NOMO-1 (cell line): Measurements from ENCODE around the gene SPOP.
"Not testable (repeated sequence)": the region's sequence is repeated elsewhere in the genome, so short reads cannot be mapped to it uniquely, and the experiment has no call there.

Experiments
- DNase-seq, 2 experiments: peaks; one replicate each; lab custom pipeline; 2025; ENCODE audit not compliant: unreplicated experiment in 2 of 2; lab: John Stamatoyannopoulos, UW

The SPOP gene

GRCh38 chr17:49554694-49555494 is 123.0 kb downstream of the SPOP start:
- no peak for DNase-seq

GRCh38 chr17:49553676-49554335 is 124.1 kb downstream of the SPOP start:
- peak; percentile 51 to 53 for DNase-seq

DNA sequence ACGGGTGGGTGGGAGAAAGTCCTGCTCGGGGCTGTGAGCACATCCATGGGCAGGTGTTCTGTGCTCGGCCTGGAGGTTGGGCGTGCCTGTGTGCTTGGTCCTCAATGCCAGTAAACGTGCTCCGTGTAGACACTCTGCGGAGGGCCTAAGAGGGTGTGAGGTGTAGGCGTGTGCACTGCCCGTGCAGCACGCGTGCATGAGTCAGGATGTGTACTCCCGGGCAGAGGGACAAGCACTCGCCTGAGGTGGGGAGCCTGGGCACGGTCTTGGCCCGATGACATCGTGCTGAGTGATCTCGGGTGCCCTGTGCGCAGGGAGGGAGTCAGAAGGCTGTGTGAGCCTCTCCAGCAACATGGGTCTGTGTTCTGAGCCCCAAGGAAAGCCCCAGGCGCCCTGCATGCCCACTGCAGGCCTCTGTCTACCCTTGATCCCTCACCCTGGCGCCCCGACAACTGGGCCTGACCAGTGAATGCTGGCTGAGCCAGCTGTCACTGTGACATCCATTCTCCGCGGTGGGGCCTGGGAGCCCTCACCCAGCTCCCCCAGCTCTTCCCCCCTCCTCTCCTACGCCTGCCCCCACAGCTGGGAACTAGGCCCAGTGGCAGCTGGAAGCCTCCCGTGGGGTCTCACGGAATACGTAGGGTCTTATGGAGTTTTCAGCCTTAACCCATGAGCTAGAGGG is 125.7 kb downstream of the SPOP start:
- no peak for DNase-seq

GRCh38 chr17:49551221-49552069 is 126.5 kb downstream of the SPOP start:
- no peak for DNase-seq

DNA sequence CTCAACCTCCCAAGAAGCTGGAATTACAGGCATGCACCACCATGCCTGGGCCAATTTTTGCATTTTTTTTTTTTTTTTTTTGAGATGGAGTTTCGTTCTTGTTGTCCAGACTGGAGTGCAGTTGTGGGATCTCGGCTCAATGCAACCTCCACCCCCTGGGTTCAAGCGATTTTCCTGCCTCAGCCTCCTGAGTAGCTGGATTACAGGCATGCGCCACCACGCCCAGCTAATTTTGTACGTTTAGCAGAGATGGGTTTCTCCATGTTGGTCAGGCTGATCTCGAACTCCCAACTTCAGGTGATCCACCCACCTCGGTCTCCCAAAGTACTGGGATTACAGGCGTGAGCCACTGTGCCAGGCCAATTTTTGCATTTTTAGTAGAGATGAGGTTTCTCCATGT is 127.1 kb downstream of the SPOP start:
- DNase-seq: not testable (repeated sequence)

- DNase-seq: no peak
These were observed 127.9 kb downstream of the SPOP start for GRCh38 chr17:49549691-49550678.

DNA sequence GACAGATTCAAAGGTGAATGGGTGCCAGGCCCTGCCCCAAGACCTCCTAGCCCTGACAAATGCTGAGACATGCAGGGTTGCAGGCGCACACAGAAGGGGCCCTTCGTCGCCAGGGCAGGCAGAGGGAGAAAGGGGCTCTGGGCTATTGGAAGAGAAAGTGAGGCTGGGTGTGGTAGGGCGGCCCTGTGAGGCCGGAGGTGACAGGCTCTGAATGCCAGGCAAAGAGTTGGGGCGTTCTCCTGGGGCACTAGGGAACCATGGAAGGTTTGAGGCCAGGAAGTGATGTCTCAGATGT is 128.6 kb downstream of the SPOP start:
- DNase-seq: no peak
